Right lobe of liver (tissue), 4 donors: Measurements from ENCODE around the gene IVD.
A peak's percentile ranks its signal among the peaks of the same experiment; 100 is the strongest.

ENCODE experiments used
- CTCF ChIP-seq, 4 donors: fragments of 200-600 bp in 3 of 4; fragments of 450-650 bp in 1 of 4; IDR thresholded peaks; one replicate each; pipeline versions ENCODE4 v1.5.1 to v1.8.0; 2016 to 2022; ENCODE audit warnings: antibody characterized with exemption in 4 of 4, mild to moderate bottlenecking in 2 of 4
- POLR2A ChIP-seq: fragments of 450-650 bp; IDR thresholded peaks from one replicate; pipeline ENCODE4 v1.6.1; 2017; ENCODE audit warnings: antibody characterized with exemption, mild to moderate bottlenecking
- donor health status: DM: no; HTN: no; CAD: no.
- donor health status: DM: no; HTN: no; CAD: no.
- donor health status: DM: no; HTN: yes; CAD: no.

GRCh38 chr15:40367686-40368611, 37.6 kb upstream of the IVD start:
- TF ChIP-seq POLR2A (no peak), CTCF (IDR thresholded peaks at IDR 0.05) (peak; percentile 83 to 99 (median 94))
